HEK293 (cell line): Measurements from ENCODE around the gene ERAL1.

Experiments used
- EGR2 ChIP-seq: fragments of 450-650 bp; formaldehyde crosslinking; IDR thresholded peaks from 2 replicates; pipeline ENCODE4 v1.5.1; 2016; ENCODE audit warnings: low read depth, missing biosample characterization, missing genetic modification characterization
- SETDB1 ChIP-seq: IDR thresholded peaks from one replicate; pipeline ENCODE4 v1.6.1; 2017; ENCODE audit warnings: mild to moderate bottlenecking, low read length, moderate library complexity, mixed read lengths; ENCODE audit not compliant: insufficient read length
- SP2 ChIP-seq: fragments of 450-650 bp; formaldehyde crosslinking; IDR thresholded peaks from 2 replicates; pipeline ENCODE4 v1.5.1; 2016; ENCODE audit warnings: missing biosample characterization, missing genetic modification characterization
- ZBTB20 ChIP-seq: fragments of 450-650 bp; formaldehyde crosslinking; IDR thresholded peaks from 2 replicates; pipeline ENCODE4 v1.5.1; 2016; ENCODE audit warnings: missing biosample characterization, missing genetic modification characterization
- ZFP41 ChIP-seq: fragments of 450-650 bp; formaldehyde crosslinking; IDR thresholded peaks from 2 replicates; pipeline ENCODE4 v1.5.1; 2016; ENCODE audit warnings: missing biosample characterization, missing genetic modification characterization, borderline replicate concordance
- ZFP69B ChIP-seq: fragments of 450-650 bp; formaldehyde crosslinking; IDR thresholded peaks from 2 replicates; pipeline ENCODE4 v1.5.1; 2016; ENCODE audit warnings: missing biosample characterization, missing genetic modification characterization
- ZNF132 ChIP-seq: fragments of 450-650 bp; formaldehyde crosslinking; IDR thresholded peaks from 2 replicates; pipeline ENCODE4 v1.5.1; 2017; ENCODE audit warnings: missing biosample characterization, missing genetic modification characterization, borderline replicate concordance
- ZNF140 ChIP-seq: fragments of 450-650 bp; formaldehyde crosslinking; IDR thresholded peaks from 2 replicates; pipeline ENCODE4 v1.5.1; 2016; ENCODE audit warnings: missing biosample characterization, missing genetic modification characterization
- ZNF184 ChIP-seq: fragments of 450-650 bp; IDR thresholded peaks from 2 replicates; pipeline ENCODE4 v1.5.1; 2018; ENCODE audit warnings: missing biosample characterization, mild to moderate bottlenecking, missing genetic modification characterization
- ZNF211 ChIP-seq: fragments of 450-650 bp; formaldehyde crosslinking; IDR thresholded peaks from 2 replicates; pipeline ENCODE4 v1.5.1; 2016; ENCODE audit warnings: low read depth, missing biosample characterization, missing genetic modification characterization
- ZNF24 ChIP-seq: fragments of 450-650 bp; formaldehyde crosslinking; IDR thresholded peaks from 2 replicates; pipeline ENCODE4 v1.5.1; 2016; ENCODE audit warnings: missing biosample characterization, missing genetic modification characterization
- ZNF248 ChIP-seq: fragments of 450-650 bp; formaldehyde crosslinking; IDR thresholded peaks from 2 replicates; pipeline ENCODE4 v1.5.1; 2017; ENCODE audit warnings: missing biosample characterization, missing genetic modification characterization
- ZNF302 ChIP-seq: fragments of 450-650 bp; formaldehyde crosslinking; IDR thresholded peaks from 2 replicates; pipeline ENCODE4 v1.5.1; 2016; ENCODE audit warnings: missing biosample characterization, missing genetic modification characterization, low read depth
- ZNF324 ChIP-seq: fragments of 450-650 bp; formaldehyde crosslinking; IDR thresholded peaks from 2 replicates; pipeline ENCODE4 v1.5.1; 2016; ENCODE audit warnings: missing biosample characterization, missing genetic modification characterization
- ZNF335 ChIP-seq: fragments of 450-650 bp; formaldehyde crosslinking; conservative IDR thresholded peaks from 2 replicates; pipeline ENCODE4 v1.5.1; 2016; ENCODE audit warnings: missing biosample characterization, missing genetic modification characterization
- ZNF404 ChIP-seq: fragments of 450-650 bp; formaldehyde crosslinking; IDR thresholded peaks from 2 replicates; pipeline ENCODE4 v1.5.1; 2017; ENCODE audit warnings: missing biosample characterization, missing genetic modification characterization
- ZNF416 ChIP-seq: fragments of 450-650 bp; formaldehyde crosslinking; IDR thresholded peaks from 2 replicates; pipeline ENCODE4 v1.5.1; 2016; ENCODE audit warnings: missing biosample characterization, missing genetic modification characterization
- ZNF48 ChIP-seq: fragments of 450-650 bp; formaldehyde crosslinking; IDR thresholded peaks from 2 replicates; pipeline ENCODE4 v1.5.1; 2016; ENCODE audit warnings: missing biosample characterization, missing genetic modification characterization
- ZNF561 ChIP-seq: fragments of 450-650 bp; IDR thresholded peaks from 2 replicates; pipeline ENCODE4 v1.5.1; 2018; ENCODE audit warnings: missing biosample characterization, missing genetic modification characterization, borderline replicate concordance
- ZNF585B ChIP-seq: fragments of 450-650 bp; formaldehyde crosslinking; IDR thresholded peaks from 2 replicates; pipeline ENCODE4 v1.5.1; 2016; ENCODE audit warnings: missing biosample characterization, missing genetic modification characterization
- ZNF623 ChIP-seq: fragments of 450-650 bp; formaldehyde crosslinking; IDR thresholded peaks from 2 replicates; pipeline ENCODE4 v1.5.1; 2016; ENCODE audit warnings: missing biosample characterization, missing genetic modification characterization
- ZNF701 ChIP-seq: fragments of 450-650 bp; formaldehyde crosslinking; IDR thresholded peaks from 2 replicates; pipeline ENCODE4 v1.5.1; 2016; ENCODE audit warnings: missing biosample characterization, missing genetic modification characterization
- ZNF76 ChIP-seq: fragments of 450-650 bp; formaldehyde crosslinking; IDR thresholded peaks from 2 replicates; pipeline ENCODE4; 2016; ENCODE audit warnings: low read depth, missing biosample characterization, missing genetic modification characterization, borderline replicate concordance
- ZNF768 ChIP-seq: fragments of 450-650 bp; formaldehyde crosslinking; IDR thresholded peaks from 2 replicates; pipeline ENCODE4 v1.5.1; 2018; ENCODE audit warnings: missing biosample characterization, mild to moderate bottlenecking, missing genetic modification characterization
- ZNF776 ChIP-seq: fragments of 450-650 bp; formaldehyde crosslinking; IDR thresholded peaks from 2 replicates; pipeline ENCODE4 v1.5.0; 2017; ENCODE audit warnings: missing biosample characterization, missing genetic modification characterization, borderline replicate concordance
- TF ChIP-seq, protein P1 (sequence below): sonication (generic); formaldehyde crosslinking; IDR thresholded peaks from 2 replicates; pipeline ENCODE4 v1.8.1; 2022; ENCODE audit warnings: mild to moderate bottlenecking, moderate library complexity, missing genetic modification reagents
- TF ChIP-seq, protein P2 (sequence below): fragments of 450-650 bp; formaldehyde crosslinking; IDR thresholded peaks from 2 replicates; pipeline ENCODE4 v1.5.1; 2016; ENCODE audit warnings: missing biosample characterization, missing genetic modification characterization
- TF ChIP-seq, protein P3 (sequence below): fragments of 450-650 bp; formaldehyde crosslinking; IDR thresholded peaks from 2 replicates; pipeline ENCODE4 v1.5.1; 2016; ENCODE audit warnings: missing biosample characterization, missing genetic modification characterization
- TF ChIP-seq, protein P4 (sequence below): fragments of 450-650 bp; formaldehyde crosslinking; IDR thresholded peaks from 2 replicates; pipeline ENCODE4 v1.5.1; 2016; ENCODE audit warnings: missing biosample characterization, missing genetic modification characterization
- TF ChIP-seq, protein P5 (sequence below): fragments of 450-650 bp; formaldehyde crosslinking; IDR thresholded peaks from 2 replicates; pipeline ENCODE4 v1.5.1; 2017; ENCODE audit warnings: missing biosample characterization, missing genetic modification characterization

The ERAL1 gene

DNA sequence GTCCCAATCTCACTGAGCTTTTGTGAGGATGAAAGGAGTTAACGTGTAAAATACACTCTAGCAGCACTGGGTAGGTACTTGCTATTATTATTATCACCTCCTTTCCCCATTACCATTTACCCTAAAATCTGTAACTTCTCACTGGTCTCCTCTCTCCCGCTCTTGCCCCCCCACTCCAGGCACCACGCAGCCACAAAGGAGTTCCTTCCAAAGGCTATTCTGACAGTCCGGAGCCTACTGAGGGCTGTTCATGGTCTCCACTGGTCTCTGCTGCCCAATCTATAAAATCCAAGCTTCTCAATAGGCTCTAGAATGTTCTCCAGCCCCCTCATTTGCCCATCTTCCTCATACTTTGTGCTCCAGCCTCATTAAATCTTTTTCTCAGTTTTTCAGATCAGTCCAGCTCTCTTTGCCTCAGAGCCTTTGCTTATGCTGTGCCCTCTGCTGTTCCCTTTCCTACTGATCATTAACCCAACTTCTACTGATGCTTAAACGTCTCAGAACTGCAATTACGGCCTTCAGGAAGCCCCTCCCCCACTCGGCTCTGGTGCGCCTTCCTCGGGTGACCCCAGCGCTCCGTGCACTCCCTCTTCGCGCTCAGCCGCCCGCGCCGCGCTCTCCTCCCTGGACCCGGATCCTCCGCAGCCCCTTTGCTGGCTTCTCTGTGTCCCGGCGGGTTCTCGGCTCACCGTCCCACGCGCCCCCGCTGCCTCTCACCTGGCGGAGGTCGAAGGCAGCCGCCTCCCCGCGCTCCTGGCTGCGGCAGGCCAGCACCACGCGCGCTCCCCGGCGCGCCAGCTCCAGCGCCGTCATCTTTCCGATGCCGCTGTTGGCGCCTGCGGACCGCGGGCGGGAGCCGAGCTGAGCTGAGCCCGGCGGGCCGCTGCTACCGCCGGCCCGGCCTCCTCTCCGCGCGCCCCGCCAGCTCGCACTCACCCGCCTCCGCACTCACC, 47.3 kb downstream of the ERAL1 start (continued):
- TF ChIP-seq ZNF561 (no peak), ZFP41 (tag by site-specific recombination) (no peak), ZBTB20 (peak; percentile 60; the same call in 1 of the 2 replicates), ZNF335 (tag by site-specific recombination) (peak; percentile 66), ZNF76 (tag by site-specific recombination) (0 out of 2 replicates have a peak, but pooled peaks have one; percentile 13), ZNF776 (tag by site-specific recombination) (no peak), ZNF248 (tag by site-specific recombination) (no peak), ZNF768 (no peak; the same call in 1 of the 2 replicates), ZNF416 (no peak), ZNF302 (tag by site-specific recombination) (no peak), ZNF140 (tag by site-specific recombination) (no peak), ZNF585B (tag by site-specific recombination) (no peak), ZNF132 (no peak), SETDB1 (peak; percentile 42), ZNF48 (tag by site-specific recombination) (no peak), ZNF701 (tag by site-specific recombination) (no peak), ZFP69B (no peak), ZNF24 (tag by site-specific recombination) (peak; percentile 57; the same call in 1 of the 2 replicates), ZNF404 (tag by site-specific recombination) (no peak), ZNF623 (tag by site-specific recombination) (peak; percentile 58), ZNF184 (tag by site-specific recombination) (no peak), EGR2 (peak; percentile 61; the same call in 1 of the 2 replicates), SP2 (no peak; the same call in 1 of the 2 replicates), ZNF324 (tag by site-specific recombination) (0 out of 2 replicates have a peak, but pooled peaks have one; percentile 48), ZNF211 (tag by site-specific recombination) (no peak)
- TF ChIP-seq, protein P1, sequence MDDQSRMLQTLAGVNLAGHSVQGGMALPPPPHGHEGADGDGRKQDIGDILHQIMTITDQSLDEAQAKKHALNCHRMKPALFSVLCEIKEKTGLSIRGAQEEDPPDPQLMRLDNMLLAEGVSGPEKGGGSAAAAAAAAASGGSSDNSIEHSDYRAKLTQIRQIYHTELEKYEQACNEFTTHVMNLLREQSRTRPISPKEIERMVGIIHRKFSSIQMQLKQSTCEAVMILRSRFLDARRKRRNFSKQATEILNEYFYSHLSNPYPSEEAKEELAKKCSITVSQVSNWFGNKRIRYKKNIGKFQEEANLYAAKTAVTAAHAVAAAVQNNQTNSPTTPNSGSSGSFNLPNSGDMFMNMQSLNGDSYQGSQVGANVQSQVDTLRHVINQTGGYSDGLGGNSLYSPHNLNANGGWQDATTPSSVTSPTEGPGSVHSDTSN (CRISPR knock-in tag) = no peak
- TF ChIP-seq, protein P2, sequence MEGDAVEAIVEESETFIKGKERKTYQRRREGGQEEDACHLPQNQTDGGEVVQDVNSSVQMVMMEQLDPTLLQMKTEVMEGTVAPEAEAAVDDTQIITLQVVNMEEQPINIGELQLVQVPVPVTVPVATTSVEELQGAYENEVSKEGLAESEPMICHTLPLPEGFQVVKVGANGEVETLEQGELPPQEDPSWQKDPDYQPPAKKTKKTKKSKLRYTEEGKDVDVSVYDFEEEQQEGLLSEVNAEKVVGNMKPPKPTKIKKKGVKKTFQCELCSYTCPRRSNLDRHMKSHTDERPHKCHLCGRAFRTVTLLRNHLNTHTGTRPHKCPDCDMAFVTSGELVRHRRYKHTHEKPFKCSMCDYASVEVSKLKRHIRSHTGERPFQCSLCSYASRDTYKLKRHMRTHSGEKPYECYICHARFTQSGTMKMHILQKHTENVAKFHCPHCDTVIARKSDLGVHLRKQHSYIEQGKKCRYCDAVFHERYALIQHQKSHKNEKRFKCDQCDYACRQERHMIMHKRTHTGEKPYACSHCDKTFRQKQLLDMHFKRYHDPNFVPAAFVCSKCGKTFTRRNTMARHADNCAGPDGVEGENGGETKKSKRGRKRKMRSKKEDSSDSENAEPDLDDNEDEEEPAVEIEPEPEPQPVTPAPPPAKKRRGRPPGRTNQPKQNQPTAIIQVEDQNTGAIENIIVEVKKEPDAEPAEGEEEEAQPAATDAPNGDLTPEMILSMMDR = peak; percentile 64
- TF ChIP-seq, protein P3, sequence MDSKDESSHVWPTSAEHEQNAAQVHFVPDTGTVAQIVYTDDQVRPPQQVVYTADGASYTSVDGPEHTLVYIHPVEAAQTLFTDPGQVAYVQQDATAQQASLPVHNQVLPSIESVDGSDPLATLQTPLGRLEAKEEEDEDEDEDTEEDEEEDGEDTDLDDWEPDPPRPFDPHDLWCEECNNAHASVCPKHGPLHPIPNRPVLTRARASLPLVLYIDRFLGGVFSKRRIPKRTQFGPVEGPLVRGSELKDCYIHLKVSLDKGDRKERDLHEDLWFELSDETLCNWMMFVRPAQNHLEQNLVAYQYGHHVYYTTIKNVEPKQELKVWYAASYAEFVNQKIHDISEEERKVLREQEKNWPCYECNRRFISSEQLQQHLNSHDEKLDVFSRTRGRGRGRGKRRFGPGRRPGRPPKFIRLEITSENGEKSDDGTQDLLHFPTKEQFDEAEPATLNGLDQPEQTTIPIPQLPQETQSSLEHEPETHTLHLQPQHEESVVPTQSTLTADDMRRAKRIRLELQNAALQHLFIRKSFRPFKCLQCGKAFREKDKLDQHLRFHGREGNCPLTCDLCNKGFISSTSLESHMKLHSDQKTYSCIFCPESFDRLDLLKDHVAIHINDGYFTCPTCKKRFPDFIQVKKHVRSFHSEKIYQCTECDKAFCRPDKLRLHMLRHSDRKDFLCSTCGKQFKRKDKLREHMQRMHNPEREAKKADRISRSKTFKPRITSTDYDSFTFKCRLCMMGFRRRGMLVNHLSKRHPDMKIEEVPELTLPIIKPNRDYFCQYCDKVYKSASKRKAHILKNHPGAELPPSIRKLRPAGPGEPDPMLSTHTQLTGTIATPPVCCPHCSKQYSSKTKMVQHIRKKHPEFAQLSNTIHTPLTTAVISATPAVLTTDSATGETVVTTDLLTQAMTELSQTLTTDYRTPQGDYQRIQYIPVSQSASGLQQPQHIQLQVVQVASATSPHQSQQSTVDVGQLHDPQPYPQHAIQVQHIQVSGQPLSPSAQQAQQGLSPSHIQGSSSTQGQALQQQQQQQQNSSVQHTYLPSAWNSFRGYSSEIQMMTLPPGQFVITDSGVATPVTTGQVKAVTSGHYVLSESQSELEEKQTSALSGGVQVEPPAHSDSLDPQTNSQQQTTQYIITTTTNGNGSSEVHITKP = 0 out of 2 replicates have a peak, but pooled peaks have one; percentile 10
- TF ChIP-seq, protein P4, sequence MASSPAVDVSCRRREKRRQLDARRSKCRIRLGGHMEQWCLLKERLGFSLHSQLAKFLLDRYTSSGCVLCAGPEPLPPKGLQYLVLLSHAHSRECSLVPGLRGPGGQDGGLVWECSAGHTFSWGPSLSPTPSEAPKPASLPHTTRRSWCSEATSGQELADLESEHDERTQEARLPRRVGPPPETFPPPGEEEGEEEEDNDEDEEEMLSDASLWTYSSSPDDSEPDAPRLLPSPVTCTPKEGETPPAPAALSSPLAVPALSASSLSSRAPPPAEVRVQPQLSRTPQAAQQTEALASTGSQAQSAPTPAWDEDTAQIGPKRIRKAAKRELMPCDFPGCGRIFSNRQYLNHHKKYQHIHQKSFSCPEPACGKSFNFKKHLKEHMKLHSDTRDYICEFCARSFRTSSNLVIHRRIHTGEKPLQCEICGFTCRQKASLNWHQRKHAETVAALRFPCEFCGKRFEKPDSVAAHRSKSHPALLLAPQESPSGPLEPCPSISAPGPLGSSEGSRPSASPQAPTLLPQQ (tag by site-specific recombination) = 0 out of 2 replicates have a peak, but pooled peaks have one; percentile 19
- TF ChIP-seq, protein P5, sequence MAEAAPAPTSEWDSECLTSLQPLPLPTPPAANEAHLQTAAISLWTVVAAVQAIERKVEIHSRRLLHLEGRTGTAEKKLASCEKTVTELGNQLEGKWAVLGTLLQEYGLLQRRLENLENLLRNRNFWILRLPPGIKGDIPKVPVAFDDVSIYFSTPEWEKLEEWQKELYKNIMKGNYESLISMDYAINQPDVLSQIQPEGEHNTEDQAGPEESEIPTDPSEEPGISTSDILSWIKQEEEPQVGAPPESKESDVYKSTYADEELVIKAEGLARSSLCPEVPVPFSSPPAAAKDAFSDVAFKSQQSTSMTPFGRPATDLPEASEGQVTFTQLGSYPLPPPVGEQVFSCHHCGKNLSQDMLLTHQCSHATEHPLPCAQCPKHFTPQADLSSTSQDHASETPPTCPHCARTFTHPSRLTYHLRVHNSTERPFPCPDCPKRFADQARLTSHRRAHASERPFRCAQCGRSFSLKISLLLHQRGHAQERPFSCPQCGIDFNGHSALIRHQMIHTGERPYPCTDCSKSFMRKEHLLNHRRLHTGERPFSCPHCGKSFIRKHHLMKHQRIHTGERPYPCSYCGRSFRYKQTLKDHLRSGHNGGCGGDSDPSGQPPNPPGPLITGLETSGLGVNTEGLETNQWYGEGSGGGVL (tag by site-specific recombination) = peak; percentile 42; the same call in 1 of the 2 replicates
